Measurements from ENCODE around the gene COL12A1. TPM values are rescaled to one million over a fixed set of nuclear protein-coding genes. Genes with fewer than 3 reads are reported as not detected.

The COL12A1 gene
- total and polyA plus RNA-seq, 9 of the 15 experiments (the other 6 are each of a cell fraction or from before 2014, with no cell fraction given), result 0.11 TPM; not detected in 8

DNA sequence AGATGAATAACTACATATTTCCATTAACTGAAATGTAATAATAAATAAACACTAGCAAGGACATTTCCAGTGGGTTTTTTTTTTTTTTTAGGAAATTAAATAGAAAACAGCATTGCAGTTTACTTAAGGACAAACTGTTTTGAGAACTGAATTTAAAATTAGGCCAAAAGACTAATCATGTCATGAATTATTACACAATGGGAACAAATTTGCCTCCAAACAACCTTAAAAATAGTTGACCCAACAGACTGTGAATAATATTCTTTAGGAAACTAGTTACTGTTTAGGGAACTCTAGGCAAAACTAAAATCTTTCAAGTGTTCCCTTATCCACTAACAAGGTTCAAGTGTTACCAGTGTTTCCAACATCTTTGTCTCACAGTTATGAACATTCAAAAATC lies 16.4 kb upstream of the COL12A1 start:
- H3K4me3 ChIP-seq, result no peak overlapping the region
- no peak overlapping the region for H3K9ac ChIP-seq (ENCODE audit: insufficient read depth in 1 of 2, low read depth in 2 of 2, low read length in 2 of 2)
- no peaks in the 10 kb centered on the region for H3K27me3 ChIP-seq (ENCODE audit: control insufficient read depth in 2 of 2, insufficient read depth in 2 of 2, low read length in 2 of 2)
- H3K27ac ChIP-seq (ENCODE audit: extremely low read depth, low read depth, low read length), result no peak overlapping the region
- no peak for FAIRE-seq
- in situ Hi-C loops (cut with MboI) (no loop called here), intact Hi-C loops (cut with micrococcal nuclease) (no loop called here)
- no peaks in the 10 kb centered on the region for H3K36me3 ChIP-seq (ENCODE audit: control insufficient read depth, insufficient read depth, low read length)
- CTCF ChIA-PET (ENCODE audit: low intra/inter-chr PET ratio), result no interaction called here
- no peaks in the 10 kb centered on the region for H4K20me1 ChIP-seq (replicated peaks; ENCODE audit: control insufficient read depth, insufficient read depth, low read length)
- H3K9me1 ChIP-seq (ENCODE audit: control insufficient read depth, insufficient read depth, low read length), result no peaks in the 10 kb centered on the region
- POLR2A ChIA-PET, result interaction anchor here (1.0 kb wide), 1 partner anchor 13 kb away, joined by 3 read pairs; no protein-coding TSS in a partner anchor
- H3K4me2 ChIP-seq (ENCODE audit: insufficient read depth, low read length), result no peak overlapping the region
- BruUV-seq (replicated peaks), result no TSS peak
- H2AFZ ChIP-seq (ENCODE audit: low read depth, low read length), result no peak overlapping the region
- H3K4me1 ChIP-seq (replicated peaks in 1 of 2; ENCODE audit: control insufficient read depth in 2 of 2, insufficient read depth in 2 of 2, low read length in 2 of 2), result no peaks in the 10 kb centered on the region
- no peaks in the 10 kb centered on the region for H3K9me3 ChIP-seq (replicated peaks; ENCODE audit: control insufficient read depth, insufficient read depth, low read depth, low read length)
- DNase-seq (ENCODE audit: extremely low read depth in 1 of 4, low spot score in 3 of 4), result no peak
- ATAC-seq, result no peak
- H3K79me2 ChIP-seq (ENCODE audit: control insufficient read depth, insufficient read depth, low read length), result no peaks in the 10 kb centered on the region
- no peak for TF ChIP-seq DMBX1 (CRISPR knock-in tag; IDR thresholded peaks at IDR 0.05; ENCODE audit: borderline replicate concordance)
- no peak for TF ChIP-seq ARNT (IDR thresholded peaks at IDR 0.05)
- no peak for TF ChIP-seq ZNF41 (CRISPR knock-in tag; conservative IDR thresholded peaks at IDR 0.05)
- no peak for TF ChIP-seq ZNF184 (CRISPR knock-in tag; IDR thresholded peaks at IDR 0.05)
- TF ChIP-seq TAF1 (IDR thresholded peaks at IDR 0.05; ENCODE audit: control insufficient read depth, extremely low read depth, insufficient read depth, low read length, severe bottlenecking), result no peak
- no peak for TF ChIP-seq SMARCC2 (IDR thresholded peaks at IDR 0.05; ENCODE audit: low read depth)
- no peak for TF ChIP-seq ZNF589 (CRISPR knock-in tag; IDR thresholded peaks at IDR 0.05; ENCODE audit: low read depth)
- TF ChIP-seq NBN (IDR thresholded peaks at IDR 0.05; ENCODE audit: low read depth), result no peak
- TF ChIP-seq, protein P1, sequence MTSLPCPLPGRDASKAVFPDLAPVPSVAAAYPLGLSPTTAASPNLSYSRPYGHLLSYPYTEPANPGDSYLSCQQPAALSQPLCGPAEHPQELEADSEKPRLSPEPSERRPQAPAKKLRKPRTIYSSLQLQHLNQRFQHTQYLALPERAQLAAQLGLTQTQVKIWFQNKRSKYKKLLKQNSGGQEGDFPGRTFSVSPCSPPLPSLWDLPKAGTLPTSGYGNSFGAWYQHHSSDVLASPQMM (CRISPR knock-in tag; IDR thresholded peaks at IDR 0.05), result no peak
- TF ChIP-seq RBM34 (IDR thresholded peaks at IDR 0.05; ENCODE audit: borderline replicate concordance, insufficient read depth, low read length), result no peak
- TF ChIP-seq MED1 (CRISPR knock-in tag; IDR thresholded peaks at IDR 0.05; ENCODE audit: borderline replicate concordance), result no peak
- TF ChIP-seq MIER1 (IDR thresholded peaks at IDR 0.05; ENCODE audit: low read depth), result no peak
- TF ChIP-seq, protein P2, sequence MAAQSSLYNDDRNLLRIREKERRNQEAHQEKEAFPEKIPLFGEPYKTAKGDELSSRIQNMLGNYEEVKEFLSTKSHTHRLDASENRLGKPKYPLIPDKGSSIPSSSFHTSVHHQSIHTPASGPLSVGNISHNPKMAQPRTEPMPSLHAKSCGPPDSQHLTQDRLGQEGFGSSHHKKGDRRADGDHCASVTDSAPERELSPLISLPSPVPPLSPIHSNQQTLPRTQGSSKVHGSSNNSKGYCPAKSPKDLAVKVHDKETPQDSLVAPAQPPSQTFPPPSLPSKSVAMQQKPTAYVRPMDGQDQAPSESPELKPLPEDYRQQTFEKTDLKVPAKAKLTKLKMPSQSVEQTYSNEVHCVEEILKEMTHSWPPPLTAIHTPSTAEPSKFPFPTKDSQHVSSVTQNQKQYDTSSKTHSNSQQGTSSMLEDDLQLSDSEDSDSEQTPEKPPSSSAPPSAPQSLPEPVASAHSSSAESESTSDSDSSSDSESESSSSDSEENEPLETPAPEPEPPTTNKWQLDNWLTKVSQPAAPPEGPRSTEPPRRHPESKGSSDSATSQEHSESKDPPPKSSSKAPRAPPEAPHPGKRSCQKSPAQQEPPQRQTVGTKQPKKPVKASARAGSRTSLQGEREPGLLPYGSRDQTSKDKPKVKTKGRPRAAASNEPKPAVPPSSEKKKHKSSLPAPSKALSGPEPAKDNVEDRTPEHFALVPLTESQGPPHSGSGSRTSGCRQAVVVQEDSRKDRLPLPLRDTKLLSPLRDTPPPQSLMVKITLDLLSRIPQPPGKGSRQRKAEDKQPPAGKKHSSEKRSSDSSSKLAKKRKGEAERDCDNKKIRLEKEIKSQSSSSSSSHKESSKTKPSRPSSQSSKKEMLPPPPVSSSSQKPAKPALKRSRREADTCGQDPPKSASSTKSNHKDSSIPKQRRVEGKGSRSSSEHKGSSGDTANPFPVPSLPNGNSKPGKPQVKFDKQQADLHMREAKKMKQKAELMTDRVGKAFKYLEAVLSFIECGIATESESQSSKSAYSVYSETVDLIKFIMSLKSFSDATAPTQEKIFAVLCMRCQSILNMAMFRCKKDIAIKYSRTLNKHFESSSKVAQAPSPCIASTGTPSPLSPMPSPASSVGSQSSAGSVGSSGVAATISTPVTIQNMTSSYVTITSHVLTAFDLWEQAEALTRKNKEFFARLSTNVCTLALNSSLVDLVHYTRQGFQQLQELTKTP (IDR thresholded peaks at IDR 0.05; ENCODE audit: low read depth in 1 of 2, partially characterized antibody in 2 of 2), result no peak
- no peak for TF ChIP-seq FIP1L1 (IDR thresholded peaks at IDR 0.05; ENCODE audit: low read depth, low read length, poor library complexity, severe bottlenecking)
- no peak for TF ChIP-seq ZNF699 (CRISPR knock-in tag; IDR thresholded peaks at IDR 0.05; ENCODE audit: insufficient replicate concordance)

All from K562 (cell line).